H1 (cell line): Measurements from ENCODE around the gene PLCB1. TPM values are rescaled to one million over a fixed set of nuclear protein-coding genes. Genes with fewer than 3 reads are reported as not detected.

ENCODE experiments used
- ATF3 ChIP-seq: IDR thresholded peaks from 2 replicates; pipeline ENCODE4 v1.6.1; 2011; ENCODE audit warnings: low read depth, mild to moderate bottlenecking, low read length; ENCODE audit not compliant: insufficient read depth
- CBX5 ChIP-seq: fragments of 300-800, 300-1000 bp; sonication (generic); IDR thresholded peaks from 2 replicates; pipeline ENCODE4 v1.7.1; 2016; ENCODE audit warnings: antibody characterized with exemption, low read length, low read depth
- CTBP2 ChIP-seq: IDR thresholded peaks from 2 replicates; pipeline ENCODE4 v1.7.0; 2011; ENCODE audit warnings: borderline replicate concordance, mild to moderate bottlenecking, moderate library complexity, mixed read lengths, low read length; ENCODE audit not compliant: insufficient read depth, insufficient read length
- TEAD4 ChIP-seq: IDR thresholded peaks from 2 replicates; pipeline ENCODE4 v1.6.1; 2012; ENCODE audit warnings: low read depth, low read length, inconsistent platforms, mixed read lengths
- polyA plus RNA-seq, 7 experiments: library from polyadenylated mRNA; depleted of rRNA in 3 of 7; stranded (reverse) in 5 of 7; unstranded in 2 of 7; fragments of >200 nt in 5 of 7; fragments of 200-250 nt in 2 of 7; gene quantifications; 1 replicate in 5 of 7; 2 replicates in 1 of 7; 4 replicates in 1 of 7; pipeline versions ENCODE4 v1.2.1 to v1.2.3, GENCODE V29; 2011 to 2013; ENCODE audit warnings: missing spikeins in 2 of 7, mixed read lengths in 2 of 7
- total RNA-seq: library from RNA; stranded (reverse); fragmentation: NEBNext Ultra II Directional; extraction: Animal tissue kit (Norgen Biotek cat#: 25700); gene quantifications from 2 replicates; pipeline ENCODE4 v1.2.1, GENCODE V29; 2021

The PLCB1 gene
- total and polyA plus RNA-seq, 2 of the 8 experiments (the other 6 are each of a cell fraction or from before 2014, with no cell fraction given) = 2.6 to 9.1 TPM

- TF ChIP-seq ATF3 (no peak), CBX5 (no peak), CTBP2 (no peak), TEAD4 (no peak)
Measured at GRCh38 chr20:8318965-8319625, 187.0 kb downstream of the PLCB1 start (continued).
